Measurements from ENCODE around the gene GPR160. TPM values are rescaled to one million over a fixed set of nuclear protein-coding genes. Genes with fewer than 3 reads are reported as not detected.

GPR160 gene
- total RNA-seq, 1 experiment from 2014 or later: 53.8 TPM

GRCh38 chr3:170058127-170058526 lies 20.3 kb downstream of the GPR160 start:
- peaks cover 25% of the 10 kb centered on the region for H3K4me1 Mint-ChIP-seq (ENCODE audit: low read depth, unreplicated experiment)
- BruUV-seq (replicated peaks): no TSS peak
- H3K4me3 Mint-ChIP-seq (ENCODE audit: low read depth, unreplicated experiment): no peak overlapping the region
- TF ChIP-seq, protein P1, sequence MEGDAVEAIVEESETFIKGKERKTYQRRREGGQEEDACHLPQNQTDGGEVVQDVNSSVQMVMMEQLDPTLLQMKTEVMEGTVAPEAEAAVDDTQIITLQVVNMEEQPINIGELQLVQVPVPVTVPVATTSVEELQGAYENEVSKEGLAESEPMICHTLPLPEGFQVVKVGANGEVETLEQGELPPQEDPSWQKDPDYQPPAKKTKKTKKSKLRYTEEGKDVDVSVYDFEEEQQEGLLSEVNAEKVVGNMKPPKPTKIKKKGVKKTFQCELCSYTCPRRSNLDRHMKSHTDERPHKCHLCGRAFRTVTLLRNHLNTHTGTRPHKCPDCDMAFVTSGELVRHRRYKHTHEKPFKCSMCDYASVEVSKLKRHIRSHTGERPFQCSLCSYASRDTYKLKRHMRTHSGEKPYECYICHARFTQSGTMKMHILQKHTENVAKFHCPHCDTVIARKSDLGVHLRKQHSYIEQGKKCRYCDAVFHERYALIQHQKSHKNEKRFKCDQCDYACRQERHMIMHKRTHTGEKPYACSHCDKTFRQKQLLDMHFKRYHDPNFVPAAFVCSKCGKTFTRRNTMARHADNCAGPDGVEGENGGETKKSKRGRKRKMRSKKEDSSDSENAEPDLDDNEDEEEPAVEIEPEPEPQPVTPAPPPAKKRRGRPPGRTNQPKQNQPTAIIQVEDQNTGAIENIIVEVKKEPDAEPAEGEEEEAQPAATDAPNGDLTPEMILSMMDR (IDR thresholded peaks at IDR 0.05; ENCODE audit: unreplicated experiment): no peak
- no peak overlapping the region for H3K27ac Mint-ChIP-seq (ENCODE audit: unreplicated experiment)
- H3K36me3 Mint-ChIP-seq (ENCODE audit: insufficient read depth, unreplicated experiment): peaks cover 11% of the 10 kb centered on the region
- no peak for DNase-seq
- H3K9me3 Mint-ChIP-seq (ENCODE audit: low read depth, unreplicated experiment): no peaks in the 10 kb centered on the region
- intact Hi-C loops (cut with micrococcal nuclease; ENCODE audit: unreplicated experiment): no loop called here
- no peaks in the 10 kb centered on the region for H3K27me3 Mint-ChIP-seq (ENCODE audit: unreplicated experiment)
- CTCF ChIA-PET: interaction anchor here (0.7 to 1.2 kb wide), 2 partner anchors 8 to 883 kb away, joined by 3 to 7 read pairs; no protein-coding TSS in a partner anchor

- no peak overlapping the region for H3K4me3 Mint-ChIP-seq (ENCODE audit: low read depth, unreplicated experiment)
- intact Hi-C loops (cut with micrococcal nuclease; ENCODE audit: unreplicated experiment): no loop called here
Observed at GRCh38 chr3:170059447-170059846, 21.7 kb downstream of the GPR160 start.

GRCh38 chr3:170062068-170062467 lies 24.3 kb downstream of the GPR160 start:
- no peaks in the 10 kb centered on the region for H3K27me3 Mint-ChIP-seq (ENCODE audit: unreplicated experiment)
- no peaks in the 10 kb centered on the region for H3K4me1 Mint-ChIP-seq (ENCODE audit: low read depth, unreplicated experiment)
- H3K9me3 Mint-ChIP-seq (ENCODE audit: low read depth, unreplicated experiment): no peaks in the 10 kb centered on the region
- intact Hi-C loops (cut with micrococcal nuclease; ENCODE audit: unreplicated experiment): no loop called here
- H3K4me3 Mint-ChIP-seq (ENCODE audit: low read depth, unreplicated experiment): no peak overlapping the region
- CTCF ChIA-PET: no interaction called here
- no peak overlapping the region for H3K27ac Mint-ChIP-seq (ENCODE audit: unreplicated experiment)
- no TSS peak for BruUV-seq (replicated peaks)
- TF ChIP-seq, protein P1 (IDR thresholded peaks at IDR 0.05; ENCODE audit: unreplicated experiment): no peak
- DNase-seq: no peak
- peaks cover 11% of the 10 kb centered on the region for H3K36me3 Mint-ChIP-seq (ENCODE audit: insufficient read depth, unreplicated experiment)

More at GRCh38 chr3:170059447-170059846, 21.7 kb downstream of the GPR160 start:
- peaks cover 22% of the 10 kb centered on the region for H3K4me1 Mint-ChIP-seq (ENCODE audit: low read depth, unreplicated experiment)
- no peak for DNase-seq
- H3K27ac Mint-ChIP-seq (ENCODE audit: unreplicated experiment): no peak overlapping the region
- no TSS peak for BruUV-seq (replicated peaks)
- no peaks in the 10 kb centered on the region for H3K27me3 Mint-ChIP-seq (ENCODE audit: unreplicated experiment)
- no peaks in the 10 kb centered on the region for H3K9me3 Mint-ChIP-seq (ENCODE audit: low read depth, unreplicated experiment)
- TF ChIP-seq, protein P1 (IDR thresholded peaks at IDR 0.05; ENCODE audit: unreplicated experiment): no peak
- CTCF ChIA-PET: interaction anchor here (0.6 to 1.2 kb wide), 2 partner anchors 10 to 1862 kb away, joined by 3 to 7 read pairs; no protein-coding TSS in a partner anchor
- H3K36me3 Mint-ChIP-seq (ENCODE audit: insufficient read depth, unreplicated experiment): peaks cover 11% of the 10 kb centered on the region

DNA sequence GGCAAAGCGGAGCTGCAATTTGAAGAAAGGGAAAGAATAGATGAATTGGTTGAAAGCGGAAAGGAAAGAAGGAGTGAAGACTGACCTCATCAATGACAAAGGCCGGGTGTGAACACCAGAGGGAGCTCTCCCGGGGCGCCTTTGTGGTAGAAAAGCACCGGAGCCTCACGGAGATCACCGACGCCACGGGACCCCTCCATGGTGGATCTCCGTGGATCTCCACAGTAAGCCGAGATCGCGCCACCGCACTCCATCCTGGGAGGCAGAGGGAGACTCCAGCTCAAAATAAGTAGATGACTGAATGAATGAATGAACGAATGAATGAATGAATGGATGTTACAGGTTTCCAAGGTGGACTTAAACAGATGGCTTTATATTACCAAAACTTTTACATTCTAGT lies 25.0 kb downstream of the GPR160 start:
- Mint-ChIP-seq H3K27ac (ENCODE audit: unreplicated experiment) (no peak overlapping the region), H3K9me3 (ENCODE audit: low read depth, unreplicated experiment) (no peaks in the 10 kb centered on the region), H3K27me3 (ENCODE audit: unreplicated experiment) (no peaks in the 10 kb centered on the region), H3K36me3 (ENCODE audit: insufficient read depth, unreplicated experiment) (peaks cover 11% of the 10 kb centered on the region), H3K4me3 (ENCODE audit: low read depth, unreplicated experiment) (no peak overlapping the region), H3K4me1 (ENCODE audit: low read depth, unreplicated experiment) (no peaks in the 10 kb centered on the region)
- TF ChIP-seq, protein P1 (IDR thresholded peaks at IDR 0.05; ENCODE audit: unreplicated experiment): no peak
- intact Hi-C loops (cut with micrococcal nuclease; ENCODE audit: unreplicated experiment): no loop called here
- CTCF ChIA-PET: interaction anchor here (0.7 kb wide), 1 partner anchor 483 kb away, joined by 7 read pairs; no protein-coding TSS in a partner anchor
- DNase-seq: no peak
- BruUV-seq (replicated peaks): no TSS peak

All from Calu3 (cell line).